Measurements from ENCODE around the gene GABARAPL1. TPM values are rescaled to one million over a fixed set of nuclear protein-coding genes. Genes with fewer than 3 reads are reported as not detected.
A peak's percentile ranks its signal among the peaks of the same experiment; 100 is the strongest.

The GABARAPL1 gene
- total RNA-seq, 4 donors from 2014 or later = 116 to 168 (median 160) TPM

GRCh38 chr12:10211101-10211939, 1.4 kb upstream of the GABARAPL1 start:
- H3K27ac ChIP-seq = peak overlapping the region; percentile 97 to 100 (median 100)
- DNase-seq (ENCODE audit: low spot score in 2 of 2) = no peak
- 95 to 96% methylated on average over 25 of the region's 25 CpGs for WGBS, 2 donors

GRCh38 chr12:10211940-10212738, 538 bp upstream of the GABARAPL1 start:
- TF ChIP-seq CTCF (IDR thresholded peaks at IDR 0.05) = peak in 2 of 5 experiments; percentile 21 to 23
- TF ChIP-seq POLR2A (IDR thresholded peaks at IDR 0.05) = peak; percentile 29 to 62
- TF ChIP-seq EP300 (IDR thresholded peaks at IDR 0.05) = peak; percentile 99
- Histone ChIP-seq H3K9me3 (no peaks in the 10 kb centered on the region), H3K4me3 (peak overlapping the region; percentile 71 to 97 (median 86)), H3K36me3 (peaks cover 0 to under 1% (median 0%) of the 10 kb centered on the region in 3 donors), H3K27me3 (no peaks in the 10 kb centered on the region), H3K4me1 (peaks cover 0 to 28% (median 2%) of the 10 kb centered on the region in 4 donors), H3K27ac (peak overlapping the region; percentile 97 to 100 (median 100))
- peak; percentile 92 to 93 for DNase-seq (ENCODE audit: low spot score in 2 of 2)
- WGBS, 2 donors = 33 to 36% methylated on average over 40 of the region's 40 CpGs

More at GRCh38 chr12:10211101-10211939, 1.4 kb upstream of the GABARAPL1 start:
- H3K27me3 ChIP-seq = no peaks in the 10 kb centered on the region
- no peak overlapping the region for H3K4me3 ChIP-seq
- H3K9me3 ChIP-seq = no peaks in the 10 kb centered on the region
- no peaks in the 10 kb centered on the region for H3K36me3 ChIP-seq
- H3K4me1 ChIP-seq = peaks cover 0 to 26% (median 2%) of the 10 kb centered on the region in 4 donors
- TF ChIP-seq POLR2A (IDR thresholded peaks at IDR 0.05) (no peak), EP300 (IDR thresholded peaks at IDR 0.05) (no peak), CTCF (IDR thresholded peaks at IDR 0.05) (no peak)

- peaks cover 0 to 31% (median 2%) of the 10 kb centered on the region in 4 donors for H3K4me1 ChIP-seq
- 1% methylated on average over 39 to 40 of the region's 47 CpGs for WGBS, 2 donors
- H3K27me3 ChIP-seq = no peaks in the 10 kb centered on the region
- H3K27ac ChIP-seq = peak overlapping the region; percentile 97 to 100 (median 100)
- peak; percentile 70 to 80 for DNase-seq (ENCODE audit: low spot score in 2 of 2)
- H3K36me3 ChIP-seq = peaks cover 0 to 14% (median 5%) of the 10 kb centered on the region in 3 donors
- H3K9me3 ChIP-seq = no peaks in the 10 kb centered on the region
- peak overlapping the region; percentile 71 to 97 (median 86) for H3K4me3 ChIP-seq
- TF ChIP-seq CTCF (IDR thresholded peaks at IDR 0.05) (peak in 2 of 5 experiments; percentile 17 to 18), POLR2A (IDR thresholded peaks at IDR 0.05) (peak; percentile 30 to 62), EP300 (IDR thresholded peaks at IDR 0.05) (peak; percentile 75 to 92)
Observed at GRCh38 chr12:10213168-10214135, 775 bp downstream of the GABARAPL1 start.

- Histone ChIP-seq H3K4me1 (peaks cover 0 to 31% (median 2%) of the 10 kb centered on the region in 4 donors), H3K4me3 (peak overlapping the region; percentile 71 to 97 (median 86)), H3K9me3 (no peaks in the 10 kb centered on the region), H3K27ac (peak overlapping the region; percentile 97 to 100 (median 100)), H3K36me3 (peaks cover 5 to 22% (median 11%) of the 10 kb centered on the region in 3 donors), H3K27me3 (no peaks in the 10 kb centered on the region)
- TF ChIP-seq EP300 (IDR thresholded peaks at IDR 0.05) = no peak
- no peak for TF ChIP-seq CTCF (IDR thresholded peaks at IDR 0.05)
- TF ChIP-seq POLR2A (IDR thresholded peaks at IDR 0.05) = no peak
- no peak for DNase-seq (ENCODE audit: low spot score in 2 of 2)
- 26 to 29% methylated on average over 10 of the region's 10 CpGs for WGBS, 2 donors
Observed at GRCh38 chr12:10214136-10214894, 1.6 kb downstream of the GABARAPL1 start.

Measured in tibial nerve (tissue), 4 donors.